HepG2 (cell line): ENCODE measurements around the gene CENATAC. TPM values are rescaled to one million over a fixed set of nuclear protein-coding genes. Genes with fewer than 3 reads are reported as not detected.

Source experiments
- ATAC-seq: fragments of 200-7000 bp; cut with Tn5 transposase; 3 replicates; pipeline ENCODE4 v1.9.1; 2020; ENCODE audit warnings: mild to moderate bottlenecking, moderate library complexity
- BruUV-seq: library from RNA; stranded (reverse); fragments of 400-500 nt; replicated peaks from 2 replicates; lab custom pipeline; 2021; lab: Mats Ljungman, UMichigan
- CTCF ChIA-PET: fragments of 300-600 bp; formaldehyde crosslinking; extraction: SDS; loops from one replicate; lab custom pipeline; 2021; ENCODE audit warnings: low total read pairs, inconsistent platforms, low intra/inter-chr PET ratio; lab: Yijun Ruan, JAX
- POLR2A ChIA-PET: fragments of 350-600 bp; sonication (Branson Sonifier 250); formaldehyde crosslinking; loops from one replicate; lab custom pipeline; 2020; ENCODE audit warnings: antibody characterized with exemption, inconsistent platforms; lab: Yijun Ruan, JAX
- DNase-seq: peaks from one replicate; pipeline ENCODE4 v3.0.0-alpha.2; 2015; ENCODE audit warnings: low spot score
- FAIRE-seq: peaks from 3 replicates; lab custom pipeline; 2011; peaks lifted over from hg19 to GRCh38; lab: Jason Lieb, UNC
- H2AFZ ChIP-seq: one replicate; pipeline ENCODE4 v1.6.1; 2011; ENCODE audit warnings: low read length, inconsistent platforms
- H3K27ac ChIP-seq: fragments of 300-600 bp; 3 replicates; pipeline ENCODE4 v1.8.0; 2011; ENCODE audit warnings: mixed run types, mild to moderate bottlenecking, mixed read lengths, low read length, inconsistent platforms; ENCODE audit not compliant: insufficient read depth; ENCODE audit errors: extremely low read length
- H3K27me3 ChIP-seq, 2 experiments: fragments of 200-600 bp in 1 of 2; 2 replicates in 1 of 2; 3 replicates in 1 of 2; pipeline versions ENCODE4 v1.6.0 to v1.8.0; 2011; ENCODE audit warnings: low read length in 2 of 2, mild to moderate bottlenecking in 2 of 2, moderate library complexity in 2 of 2, inconsistent platforms in 1 of 2; ENCODE audit not compliant: insufficient read depth in 2 of 2, control insufficient read depth in 1 of 2
- H3K36me3 ChIP-seq, 2 experiments: fragments of 200-600 bp in 1 of 2; replicated peaks in 1 of 2; 2 replicates in 1 of 2; 3 replicates in 1 of 2; pipeline versions ENCODE4 v1.5.1 to v1.8.0; 2011; ENCODE audit warnings: low read length in 2 of 2, inconsistent platforms in 1 of 2; ENCODE audit not compliant: insufficient read depth in 2 of 2, control insufficient read depth in 1 of 2
- H3K4me1 ChIP-seq: 2 replicates; pipeline ENCODE4 v1.5.1; 2012; ENCODE audit warnings: low read length, inconsistent platforms; ENCODE audit not compliant: insufficient read depth
- H3K4me2 ChIP-seq: 2 replicates; pipeline ENCODE4 v1.6.0; 2011; ENCODE audit warnings: low read depth, low read length, inconsistent platforms
- H3K4me3 ChIP-seq, 3 experiments: fragments of 200-600 bp in 1 of 3; sonication (generic), shearing (Covaris generic) in 1 of 3; replicated peaks in 1 of 3; 2 replicates each; pipeline ENCODE4 v1.5.1; 2011 to 2016; ENCODE audit warnings: low read length in 3 of 3, inconsistent platforms in 2 of 3, low read depth in 2 of 3, mild to moderate bottlenecking in 2 of 3, control low read depth in 1 of 3, mixed read lengths in 1 of 3; ENCODE audit not compliant: insufficient read depth in 1 of 3
- H3K79me2 ChIP-seq: one replicate; pipeline ENCODE4 v1.6.1; 2011; ENCODE audit warnings: low read length, inconsistent platforms; ENCODE audit not compliant: insufficient read depth
- H3K9ac ChIP-seq: 2 replicates; pipeline ENCODE4 v1.6.0; 2011; ENCODE audit warnings: mild to moderate bottlenecking, low read depth, low read length, inconsistent platforms; ENCODE audit not compliant: insufficient read depth
- H3K9me3 ChIP-seq: 2 replicates; pipeline ENCODE4 v1.5.1; 2012; ENCODE audit warnings: mild to moderate bottlenecking, low read length
- H4K20me1 ChIP-seq: 2 replicates; pipeline ENCODE4 v1.6.0; 2011; ENCODE audit warnings: inconsistent platforms, mild to moderate bottlenecking, low read length, moderate library complexity; ENCODE audit not compliant: insufficient read depth
- CC2D1A ChIP-seq: sonication (generic); formaldehyde crosslinking; IDR thresholded peaks from 2 replicates; pipeline ENCODE4 v1.8.1; 2023; ENCODE audit warnings: mild to moderate bottlenecking, missing genetic modification reagents
- CREBL2 ChIP-seq: sonication (generic); formaldehyde crosslinking; IDR thresholded peaks from 2 replicates; pipeline ENCODE4 v1.8.1; 2023; ENCODE audit warnings: missing genetic modification reagents, mild to moderate bottlenecking, borderline replicate concordance
- E2F1 ChIP-seq: sonication (generic); formaldehyde crosslinking; IDR thresholded peaks from 2 replicates; pipeline ENCODE4 v1.5.0; 2020; ENCODE audit warnings: missing genetic modification reagents
- GATA4 ChIP-seq: sonication (generic); IDR thresholded peaks from 2 replicates; pipeline ENCODE4 v1.6.1; 2016; ENCODE audit warnings: antibody characterized with exemption, low read depth, borderline replicate concordance
- GMEB2 ChIP-seq: IDR thresholded peaks from 2 replicates; pipeline ENCODE4 v1.6.1; 2016; ENCODE audit warnings: missing biosample characterization, missing genetic modification reagents, low read depth
- GPBP1L1 ChIP-seq: sonication (generic); formaldehyde crosslinking; IDR thresholded peaks from 2 replicates; pipeline ENCODE4 v1.5.0; 2020; ENCODE audit warnings: mild to moderate bottlenecking, missing genetic modification reagents
- GPN1 ChIP-seq: sonication (generic); formaldehyde crosslinking; IDR thresholded peaks from 2 replicates; pipeline ENCODE4 v1.5.1; 2020; ENCODE audit warnings: missing genetic modification reagents, borderline replicate concordance
- KAT8 ChIP-seq: IDR thresholded peaks from 2 replicates; pipeline ENCODE4 v1.6.1; 2016; ENCODE audit warnings: missing genetic modification reagents, missing compliant biosample characterization
- LBX2 ChIP-seq: sonication (generic); formaldehyde crosslinking; IDR thresholded peaks from 2 replicates; pipeline ENCODE4 v1.5.0; 2020; ENCODE audit warnings: missing genetic modification reagents, mild to moderate bottlenecking, borderline replicate concordance
- REXO4 ChIP-seq: sonication (generic); formaldehyde crosslinking; IDR thresholded peaks from 2 replicates; pipeline ENCODE4 v1.8.0; 2022; ENCODE audit warnings: missing genetic modification reagents, mild to moderate bottlenecking, borderline replicate concordance
- ZBTB4 ChIP-seq: sonication (generic); formaldehyde crosslinking; IDR thresholded peaks from 2 replicates; pipeline ENCODE4 v1.4.0; 2020; ENCODE audit warnings: missing genetic modification reagents, mild to moderate bottlenecking, borderline replicate concordance
- ZKSCAN5 ChIP-seq: sonication (generic); formaldehyde crosslinking; IDR thresholded peaks from 2 replicates; pipeline ENCODE4 v1.5.1; 2020; ENCODE audit warnings: mild to moderate bottlenecking, missing genetic modification reagents
- ZNF17 ChIP-seq: sonication (generic); formaldehyde crosslinking; IDR thresholded peaks from 2 replicates; pipeline ENCODE4 v1.5.0; 2020; ENCODE audit warnings: mild to moderate bottlenecking, missing genetic modification reagents
- ZNF33A ChIP-seq: sonication (generic); formaldehyde crosslinking; IDR thresholded peaks from 2 replicates; pipeline ENCODE4 v1.5.1; 2020; ENCODE audit warnings: missing genetic modification reagents, mild to moderate bottlenecking, moderate library complexity, borderline replicate concordance
- ZNF768 ChIP-seq: sonication (generic); formaldehyde crosslinking; IDR thresholded peaks from 2 replicates; pipeline ENCODE4 v1.4.0; 2020; ENCODE audit warnings: missing genetic modification reagents
- WGBS: methylation state at CpG from one replicate; pipeline ENCODE4 v1.1.6; 2017; ENCODE audit warnings: low lambda C conversion rate; 5-methylcytosine and 5-hydroxymethylcytosine counted together
- in situ Hi-C: cut with HindIII; loops from 2 replicates; pipeline ENCODE4 v1.10.0; 2017; ENCODE audit warnings: low pct_unique_long_range_greater_than_20kb; ENCODE audit not compliant: extremely low pct_ligation_motif_present
- intact Hi-C: fragments of 100-400 bp; cut with micrococcal nuclease; formaldehyde crosslinking; loops from one replicate; pipeline ENCODE4 v1.10.0; 2022; ENCODE audit not compliant: unreplicated experiment
- polyA plus RNA-seq, 8 experiments: library from polyadenylated mRNA; depleted of rRNA in 3 of 8; stranded (reverse) in 7 of 8; unstranded in 1 of 8; fragments of >200 nt; fragmentation: Illumina TruSeq in 4 of 8; extraction: Trizol in 4 of 8; gene quantifications; 2 replicates each; pipeline versions ENCODE4 v1.2.1 to v1.2.3, GENCODE V29; 2011 to 2016; ENCODE audit warnings: low read depth in 4 of 8, missing spikeins in 1 of 8, mixed read lengths in 1 of 8; ENCODE audit not compliant: insufficient read depth in 1 of 8
- total RNA-seq, 5 experiments: library from RNA; depleted of rRNA; stranded (reverse); fragments of >200 nt; fragmentation: Illumina TruSeq; extraction: Trizol; gene quantifications; 2 replicates each; pipeline ENCODE4 v1.2.3, GENCODE V29; 2016; ENCODE audit warnings: low read depth in 1 of 5

CENATAC gene
- total and polyA plus RNA-seq, 2 of the 13 experiments (the other 11 are each of a cell fraction or from before 2014, with no cell fraction given), result 21.7 to 25.0 TPM

- 98% methylated on average over 3 of the region's 3 CpGs for WGBS
- no peak overlapping the region for H3K27ac ChIP-seq
- H3K36me3 ChIP-seq, result no peaks in the 10 kb centered on the region
- intact Hi-C loops (no loop called here), in situ Hi-C loops (no loop called here)
- peaks cover 4% of the 10 kb centered on the region for H3K79me2 ChIP-seq
- no TSS peak for BruUV-seq
- DNase-seq (no peak), FAIRE-seq (no peak), ATAC-seq (no peak)
- no peaks in the 10 kb centered on the region for H3K27me3 ChIP-seq
- H4K20me1 ChIP-seq, result no peaks in the 10 kb centered on the region
- peaks cover 14% of the 10 kb centered on the region; the same call in 1 of the 2 replicates for H3K4me1 ChIP-seq
- H3K4me3 ChIP-seq, result no peak overlapping the region
- no peak overlapping the region for H3K9ac ChIP-seq
- H2AFZ ChIP-seq, result no peak overlapping the region
- H3K4me2 ChIP-seq, result no peak overlapping the region
- ChIA-PET POLR2A (no interaction called here), CTCF (no interaction called here)
- no peaks in the 10 kb centered on the region for H3K9me3 ChIP-seq
- TF ChIP-seq GATA4 (no peak), ZBTB4 (CRISPR knock-in tag) (no peak), ZKSCAN5 (no peak), CC2D1A (CRISPR knock-in tag) (no peak), REXO4 (no peak), CREBL2 (CRISPR knock-in tag) (no peak), ZNF17 (CRISPR knock-in tag) (no peak), GPBP1L1 (CRISPR knock-in tag) (no peak), LBX2 (no peak), ZNF33A (no peak), GMEB2 (CRISPR knock-in tag) (no peak), ZNF768 (CRISPR knock-in tag) (no peak), GPN1 (no peak), KAT8 (CRISPR knock-in tag) (no peak), E2F1 (CRISPR knock-in tag) (no peak)
Observed at GRCh38 chr11:119061256-119061655, 63.3 kb downstream of the CENATAC start.
